Measurements from ENCODE around the gene KIF2A. TPM values are rescaled to one million over a fixed set of nuclear protein-coding genes. Genes with fewer than 3 reads are reported as not detected.

Gene KIF2A
- total and polyA plus RNA-seq, 2 of the 13 experiments (the other 11 are each of a cell fraction or from before 2014, with no cell fraction given): 8.5 to 19.2 TPM

DNA sequence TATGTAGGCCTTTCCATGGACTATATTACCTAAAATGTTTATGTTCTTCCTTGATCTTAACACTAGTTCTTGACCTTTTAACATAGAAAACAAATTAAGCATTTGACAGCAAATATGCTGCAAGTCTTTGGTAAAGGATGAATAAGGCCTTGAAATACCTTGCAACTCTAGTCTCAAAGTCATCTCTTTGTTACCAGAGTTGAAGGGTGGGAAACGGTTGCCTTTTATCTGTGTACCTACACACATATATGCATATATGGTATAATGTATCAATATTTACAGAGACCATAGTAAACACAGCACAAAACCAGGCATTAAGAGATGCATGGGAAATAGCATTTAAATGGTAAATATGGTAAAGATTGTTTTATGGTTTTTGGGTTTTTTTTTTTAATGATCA, 16.5 kb downstream of the KIF2A start (continued):
- TF ChIP-seq, protein P1, sequence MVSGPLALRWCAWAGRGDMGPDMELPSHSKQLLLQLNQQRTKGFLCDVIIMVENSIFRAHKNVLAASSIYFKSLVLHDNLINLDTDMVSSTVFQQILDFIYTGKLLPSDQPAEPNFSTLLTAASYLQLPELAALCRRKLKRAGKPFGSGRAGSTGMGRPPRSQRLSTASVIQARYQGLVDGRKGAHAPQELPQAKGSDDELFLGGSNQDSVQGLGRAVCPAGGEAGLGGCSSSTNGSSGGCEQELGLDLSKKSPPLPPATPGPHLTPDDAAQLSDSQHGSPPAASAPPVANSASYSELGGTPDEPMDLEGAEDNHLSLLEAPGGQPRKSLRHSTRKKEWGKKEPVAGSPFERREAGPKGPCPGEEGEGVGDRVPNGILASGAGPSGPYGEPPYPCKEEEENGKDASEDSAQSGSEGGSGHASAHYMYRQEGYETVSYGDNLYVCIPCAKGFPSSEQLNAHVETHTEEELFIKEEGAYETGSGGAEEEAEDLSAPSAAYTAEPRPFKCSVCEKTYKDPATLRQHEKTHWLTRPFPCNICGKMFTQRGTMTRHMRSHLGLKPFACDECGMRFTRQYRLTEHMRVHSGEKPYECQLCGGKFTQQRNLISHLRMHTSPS (CRISPR knock-in tag; IDR thresholded peaks at IDR 0.05; ENCODE audit: low read depth): no peak
- no peak for TF ChIP-seq IRF2 (CRISPR knock-in tag; IDR thresholded peaks at IDR 0.05)
- TF ChIP-seq ZNF674 (CRISPR knock-in tag; IDR thresholded peaks at IDR 0.05; ENCODE audit: low read depth): no peak
- TF ChIP-seq, protein P2, sequence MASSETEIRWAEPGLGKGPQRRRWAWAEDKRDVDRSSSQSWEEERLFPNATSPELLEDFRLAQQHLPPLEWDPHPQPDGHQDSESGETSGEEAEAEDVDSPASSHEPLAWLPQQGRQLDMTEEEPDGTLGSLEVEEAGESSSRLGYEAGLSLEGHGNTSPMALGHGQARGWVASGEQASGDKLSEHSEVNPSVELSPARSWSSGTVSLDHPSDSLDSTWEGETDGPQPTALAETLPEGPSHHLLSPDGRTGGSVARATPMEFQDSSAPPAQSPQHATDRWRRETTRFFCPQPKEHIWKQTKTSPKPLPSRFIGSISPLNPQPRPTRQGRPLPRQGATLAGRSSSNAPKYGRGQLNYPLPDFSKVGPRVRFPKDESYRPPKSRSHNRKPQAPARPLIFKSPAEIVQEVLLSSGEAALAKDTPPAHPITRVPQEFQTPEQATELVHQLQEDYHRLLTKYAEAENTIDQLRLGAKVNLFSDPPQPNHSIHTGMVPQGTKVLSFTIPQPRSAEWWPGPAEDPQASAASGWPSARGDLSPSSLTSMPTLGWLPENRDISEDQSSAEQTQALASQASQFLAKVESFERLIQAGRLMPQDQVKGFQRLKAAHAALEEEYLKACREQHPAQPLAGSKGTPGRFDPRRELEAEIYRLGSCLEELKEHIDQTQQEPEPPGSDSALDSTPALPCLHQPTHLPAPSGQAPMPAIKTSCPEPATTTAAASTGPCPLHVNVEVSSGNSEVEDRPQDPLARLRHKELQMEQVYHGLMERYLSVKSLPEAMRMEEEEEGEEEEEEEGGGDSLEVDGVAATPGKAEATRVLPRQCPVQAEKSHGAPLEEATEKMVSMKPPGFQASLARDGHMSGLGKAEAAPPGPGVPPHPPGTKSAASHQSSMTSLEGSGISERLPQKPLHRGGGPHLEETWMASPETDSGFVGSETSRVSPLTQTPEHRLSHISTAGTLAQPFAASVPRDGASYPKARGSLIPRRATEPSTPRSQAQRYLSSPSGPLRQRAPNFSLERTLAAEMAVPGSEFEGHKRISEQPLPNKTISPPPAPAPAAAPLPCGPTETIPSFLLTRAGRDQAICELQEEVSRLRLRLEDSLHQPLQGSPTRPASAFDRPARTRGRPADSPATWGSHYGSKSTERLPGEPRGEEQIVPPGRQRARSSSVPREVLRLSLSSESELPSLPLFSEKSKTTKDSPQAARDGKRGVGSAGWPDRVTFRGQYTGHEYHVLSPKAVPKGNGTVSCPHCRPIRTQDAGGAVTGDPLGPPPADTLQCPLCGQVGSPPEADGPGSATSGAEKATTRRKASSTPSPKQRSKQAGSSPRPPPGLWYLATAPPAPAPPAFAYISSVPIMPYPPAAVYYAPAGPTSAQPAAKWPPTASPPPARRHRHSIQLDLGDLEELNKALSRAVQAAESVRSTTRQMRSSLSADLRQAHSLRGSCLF (CRISPR knock-in tag; IDR thresholded peaks at IDR 0.05; ENCODE audit: borderline replicate concordance): no peak
- no peak for TF ChIP-seq RARG (CRISPR knock-in tag; IDR thresholded peaks at IDR 0.05; ENCODE audit: low read depth)
- TF ChIP-seq ZNF737 (CRISPR knock-in tag; IDR thresholded peaks at IDR 0.05; ENCODE audit: borderline replicate concordance): no peak
- no peak for TF ChIP-seq SSRP1 (CRISPR knock-in tag; IDR thresholded peaks at IDR 0.05)
- TF ChIP-seq ZSCAN20 (CRISPR knock-in tag; IDR thresholded peaks at IDR 0.05; ENCODE audit: borderline replicate concordance): no peak
- TF ChIP-seq HNRNPK (IDR thresholded peaks at IDR 0.05; ENCODE audit: low read depth, low read length, poor library complexity, severe bottlenecking): no peak
- TF ChIP-seq ZZZ3 (CRISPR knock-in tag; IDR thresholded peaks at IDR 0.05; ENCODE audit: borderline replicate concordance): no peak
- TF ChIP-seq ZNF607 (CRISPR knock-in tag; IDR thresholded peaks at IDR 0.05; ENCODE audit: borderline replicate concordance): no peak
- no peak for TF ChIP-seq GPN1 (CRISPR knock-in tag; IDR thresholded peaks at IDR 0.05; ENCODE audit: borderline replicate concordance)
- TF ChIP-seq, protein P3, sequence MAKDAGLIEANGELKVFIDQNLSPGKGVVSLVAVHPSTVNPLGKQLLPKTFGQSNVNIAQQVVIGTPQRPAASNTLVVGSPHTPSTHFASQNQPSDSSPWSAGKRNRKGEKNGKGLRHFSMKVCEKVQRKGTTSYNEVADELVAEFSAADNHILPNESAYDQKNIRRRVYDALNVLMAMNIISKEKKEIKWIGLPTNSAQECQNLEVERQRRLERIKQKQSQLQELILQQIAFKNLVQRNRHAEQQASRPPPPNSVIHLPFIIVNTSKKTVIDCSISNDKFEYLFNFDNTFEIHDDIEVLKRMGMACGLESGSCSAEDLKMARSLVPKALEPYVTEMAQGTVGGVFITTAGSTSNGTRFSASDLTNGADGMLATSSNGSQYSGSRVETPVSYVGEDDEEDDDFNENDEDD (CRISPR knock-in tag; IDR thresholded peaks at IDR 0.05; ENCODE audit: borderline replicate concordance): no peak
- no peak for TF ChIP-seq KAT8 (CRISPR knock-in tag; IDR thresholded peaks at IDR 0.05)
- TF ChIP-seq FIP1L1 (IDR thresholded peaks at IDR 0.05; ENCODE audit: borderline replicate concordance, insufficient read depth, low read depth, low read length): no peak
- no peak for TF ChIP-seq KLF6 (CRISPR knock-in tag; IDR thresholded peaks at IDR 0.05)
- TF ChIP-seq, protein P4, sequence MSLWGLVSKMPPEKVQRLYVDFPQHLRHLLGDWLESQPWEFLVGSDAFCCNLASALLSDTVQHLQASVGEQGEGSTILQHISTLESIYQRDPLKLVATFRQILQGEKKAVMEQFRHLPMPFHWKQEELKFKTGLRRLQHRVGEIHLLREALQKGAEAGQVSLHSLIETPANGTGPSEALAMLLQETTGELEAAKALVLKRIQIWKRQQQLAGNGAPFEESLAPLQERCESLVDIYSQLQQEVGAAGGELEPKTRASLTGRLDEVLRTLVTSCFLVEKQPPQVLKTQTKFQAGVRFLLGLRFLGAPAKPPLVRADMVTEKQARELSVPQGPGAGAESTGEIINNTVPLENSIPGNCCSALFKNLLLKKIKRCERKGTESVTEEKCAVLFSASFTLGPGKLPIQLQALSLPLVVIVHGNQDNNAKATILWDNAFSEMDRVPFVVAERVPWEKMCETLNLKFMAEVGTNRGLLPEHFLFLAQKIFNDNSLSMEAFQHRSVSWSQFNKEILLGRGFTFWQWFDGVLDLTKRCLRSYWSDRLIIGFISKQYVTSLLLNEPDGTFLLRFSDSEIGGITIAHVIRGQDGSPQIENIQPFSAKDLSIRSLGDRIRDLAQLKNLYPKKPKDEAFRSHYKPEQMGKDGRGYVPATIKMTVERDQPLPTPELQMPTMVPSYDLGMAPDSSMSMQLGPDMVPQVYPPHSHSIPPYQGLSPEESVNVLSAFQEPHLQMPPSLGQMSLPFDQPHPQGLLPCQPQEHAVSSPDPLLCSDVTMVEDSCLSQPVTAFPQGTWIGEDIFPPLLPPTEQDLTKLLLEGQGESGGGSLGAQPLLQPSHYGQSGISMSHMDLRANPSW (CRISPR knock-in tag; IDR thresholded peaks at IDR 0.05; ENCODE audit: borderline replicate concordance): no peak
- TF ChIP-seq, protein P5, sequence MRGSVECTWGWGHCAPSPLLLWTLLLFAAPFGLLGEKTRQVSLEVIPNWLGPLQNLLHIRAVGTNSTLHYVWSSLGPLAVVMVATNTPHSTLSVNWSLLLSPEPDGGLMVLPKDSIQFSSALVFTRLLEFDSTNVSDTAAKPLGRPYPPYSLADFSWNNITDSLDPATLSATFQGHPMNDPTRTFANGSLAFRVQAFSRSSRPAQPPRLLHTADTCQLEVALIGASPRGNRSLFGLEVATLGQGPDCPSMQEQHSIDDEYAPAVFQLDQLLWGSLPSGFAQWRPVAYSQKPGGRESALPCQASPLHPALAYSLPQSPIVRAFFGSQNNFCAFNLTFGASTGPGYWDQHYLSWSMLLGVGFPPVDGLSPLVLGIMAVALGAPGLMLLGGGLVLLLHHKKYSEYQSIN (CRISPR knock-in tag; IDR thresholded peaks at IDR 0.05; ENCODE audit: borderline replicate concordance): no peak
